HG03520 (cell line): ENCODE results near the gene ELAVL4.

Source experiments
- ATAC-seq: cut with Tn5 transposase; IDR thresholded peaks from one replicate; pipeline ENCODE4 v1.9.1; 2021; ENCODE audit warnings: mild to moderate bottlenecking, moderate library complexity; ENCODE audit not compliant: unreplicated experiment

ELAVL4 gene

GRCh38 chr1:50175719-50176639, 67.3 kb downstream of the ELAVL4 start:
- ATAC-seq = no peak

- ATAC-seq = no peak
Observed at GRCh38 chr1:50177994-50178393, 69.3 kb downstream of the ELAVL4 start.

GRCh38 chr1:50179639-50180038, 70.9 kb downstream of the ELAVL4 start:
- ATAC-seq = no peak

- ATAC-seq = no peak
Observed at GRCh38 chr1:50180367-50180766, 71.6 kb downstream of the ELAVL4 start.

- ATAC-seq = no peak
Observed at GRCh38 chr1:50181027-50181663, 72.4 kb downstream of the ELAVL4 start.

- no peak for ATAC-seq
Observed at GRCh38 chr1:50183378-50184133, 74.8 kb downstream of the ELAVL4 start.

- ATAC-seq = no peak
Observed at GRCh38 chr1:50189369-50189768, 80.6 kb downstream of the ELAVL4 start.

GRCh38 chr1:50193002-50193401, 84.3 kb downstream of the ELAVL4 start:
- no peak for ATAC-seq

- ATAC-seq = no peak
Observed at GRCh38 chr1:50195205-50195604, 86.5 kb downstream of the ELAVL4 start.

- no peak for ATAC-seq
Observed at GRCh38 chr1:50196081-50196480, 87.4 kb downstream of the ELAVL4 start.

- ATAC-seq = no peak
Observed at GRCh38 chr1:50197216-50197615, 88.5 kb downstream of the ELAVL4 start.

GRCh38 chr1:50208315-50208714, 99.6 kb downstream of the ELAVL4 start:
- no peak for ATAC-seq

- ATAC-seq = no peak
Observed at GRCh38 chr1:50208756-50209155, 100.0 kb downstream of the ELAVL4 start.

GRCh38 chr1:50209749-50210148, 101.0 kb downstream of the ELAVL4 start:
- no peak for ATAC-seq

GRCh38 chr1:50213505-50213904, 104.8 kb downstream of the ELAVL4 start:
- ATAC-seq = no peak

- ATAC-seq = no peak
Observed at GRCh38 chr1:50214717-50215116, 106.0 kb downstream of the ELAVL4 start.

GRCh38 chr1:50218344-50219120, 109.8 kb downstream of the ELAVL4 start:
- no peak for ATAC-seq

- no peak for ATAC-seq
Observed at GRCh38 chr1:50228871-50229384, 120.2 kb downstream of the ELAVL4 start.

GRCh38 chr1:50231209-50231608, 122.5 kb downstream of the ELAVL4 start:
- ATAC-seq = no peak

- ATAC-seq = no peak
Observed at GRCh38 chr1:50232336-50232735, 123.6 kb downstream of the ELAVL4 start.

- ATAC-seq = no peak
Observed at GRCh38 chr1:50236656-50237055, 127.9 kb downstream of the ELAVL4 start.
